Measurements from ENCODE around the gene EDEM3. TPM values are rescaled to one million over a fixed set of nuclear protein-coding genes. Genes with fewer than 3 reads are reported as not detected.
A peak's percentile ranks its signal among the peaks of the same experiment; 100 is the strongest.
"Not testable (repeated sequence)": the region's sequence is repeated elsewhere in the genome, so short reads cannot be mapped to it uniquely, and the experiment has no call there.

The EDEM3 gene
- total and polyA plus RNA-seq, 7 experiments from 2014 or later = 9.3 to 55.9 (median 29.5) TPM

DNA sequence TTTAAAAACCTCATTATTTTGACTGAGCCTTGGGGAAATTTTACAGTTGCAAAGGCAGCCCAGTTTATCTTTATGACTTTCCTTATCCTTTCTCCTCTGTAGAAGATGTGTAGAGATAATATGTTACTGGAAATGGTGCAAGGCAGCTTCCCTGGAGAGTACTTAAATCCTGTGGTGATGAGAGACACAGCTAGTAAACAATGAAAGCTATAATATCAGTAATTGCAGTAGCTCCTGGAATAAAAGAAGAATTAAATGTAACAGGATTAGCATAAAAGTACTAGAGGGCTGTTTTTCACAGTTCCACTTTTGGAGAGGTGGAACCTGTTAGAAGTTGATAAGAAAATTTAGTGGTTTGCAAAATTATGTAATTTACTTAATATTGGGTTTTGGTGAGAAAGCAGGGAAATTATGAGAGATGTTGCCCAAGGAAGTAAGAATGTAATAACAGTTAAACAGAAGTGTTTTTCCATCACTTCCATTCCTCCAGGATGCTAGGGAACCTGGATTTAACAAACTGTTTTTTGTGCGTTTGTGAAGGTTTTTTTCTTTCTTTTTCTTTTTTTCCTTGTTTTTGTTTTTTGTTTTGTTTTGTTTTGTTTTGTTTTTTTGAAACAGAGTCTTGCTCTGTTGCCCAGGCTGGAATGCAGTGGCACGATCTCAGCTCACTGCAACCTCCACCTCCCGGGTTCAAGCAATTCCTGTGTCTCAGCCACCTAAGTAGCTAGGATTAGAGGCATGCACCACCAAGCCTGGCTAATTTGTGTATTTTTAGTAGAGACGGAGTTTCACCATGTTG is 15.7 kb upstream of the EDEM3 start:
- Histone ChIP-seq H3K36me3 (ENCODE audit: control insufficient read depth in 2 of 3, insufficient read depth in 3 of 3, low read length in 3 of 3) (no peaks in the 10 kb centered on the region), H3K27me3 (ENCODE audit: control insufficient read depth in 2 of 2, insufficient read depth in 2 of 2, low read length in 2 of 2) (no peaks in the 10 kb centered on the region), H3K4me3 (ENCODE audit: low read length) (no peak overlapping the region), H3K27ac (ENCODE audit: low read depth, low read length) (no peak overlapping the region), H3K9me3 (ENCODE audit: control insufficient read depth in 2 of 3, low read length in 3 of 3) (no peaks in the 10 kb centered on the region), H3K4me1 (ENCODE audit: control insufficient read depth in 2 of 2, insufficient read depth in 2 of 2, low read length in 2 of 2) (no peaks in the 10 kb centered on the region)
- no peaks in the 10 kb centered on the region for H3K36me3 Mint-ChIP-seq
- ChIA-PET CTCF (no interaction called here), POLR2A (no interaction called here)
- DNase-seq = no peak
- intact Hi-C loops (cut with micrococcal nuclease) = no loop called here
- no peak overlapping the region for H3K27ac Mint-ChIP-seq
- H3K27me3 Mint-ChIP-seq = peaks cover 0 to 9% (median 0%) of the 10 kb centered on the region in 5 donors
- no peak for ATAC-seq
- no peaks in the 10 kb centered on the region for H3K9me3 Mint-ChIP-seq
- no peak overlapping the region for H3K4me3 Mint-ChIP-seq
- H3K4me1 Mint-ChIP-seq = no peaks in the 10 kb centered on the region

DNA sequence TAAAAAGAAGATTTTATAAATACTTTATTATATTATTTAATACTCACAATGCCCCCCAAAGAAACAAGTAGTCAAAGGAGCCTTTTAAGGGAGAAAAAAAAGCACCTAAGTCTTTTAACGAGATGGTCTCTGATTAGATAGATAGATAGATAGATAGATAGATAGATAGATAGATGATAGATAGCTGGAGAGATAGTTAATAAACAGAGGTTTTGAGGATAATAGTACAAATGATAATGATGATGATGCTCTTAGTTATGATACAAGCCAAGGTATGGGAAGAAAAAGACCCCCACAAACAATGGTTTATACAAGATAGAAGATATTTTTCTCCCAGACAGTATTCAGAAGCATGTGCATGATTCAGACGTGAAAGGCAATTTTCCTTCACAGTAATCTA is 14.6 kb upstream of the EDEM3 start:
- DNase-seq = no peak
- Histone ChIP-seq H3K27me3 (ENCODE audit: control insufficient read depth in 2 of 2, insufficient read depth in 2 of 2, low read length in 2 of 2) (no peaks in the 10 kb centered on the region), H3K4me3 (ENCODE audit: low read length) (no peak overlapping the region), H3K4me1 (ENCODE audit: control insufficient read depth in 2 of 2, insufficient read depth in 2 of 2, low read length in 2 of 2) (no peaks in the 10 kb centered on the region), H3K36me3 (ENCODE audit: control insufficient read depth in 2 of 3, insufficient read depth in 3 of 3, low read length in 3 of 3) (no peaks in the 10 kb centered on the region), H3K9me3 (ENCODE audit: control insufficient read depth in 2 of 3, low read length in 3 of 3) (no peaks in the 10 kb centered on the region), H3K27ac (ENCODE audit: low read depth, low read length) (no peak overlapping the region)
- H3K9me3 Mint-ChIP-seq = no peaks in the 10 kb centered on the region
- POLR2A ChIA-PET = no interaction called here
- peaks cover 0 to 9% (median 0%) of the 10 kb centered on the region in 5 donors for H3K27me3 Mint-ChIP-seq
- no peak for ATAC-seq
- intact Hi-C loops (cut with micrococcal nuclease) = no loop called here
- no peak overlapping the region for H3K27ac Mint-ChIP-seq
- CTCF ChIA-PET = no interaction called here
- no peaks in the 10 kb centered on the region for H3K4me1 Mint-ChIP-seq
- H3K4me3 Mint-ChIP-seq = no peak overlapping the region
- no peaks in the 10 kb centered on the region for H3K36me3 Mint-ChIP-seq

DNA sequence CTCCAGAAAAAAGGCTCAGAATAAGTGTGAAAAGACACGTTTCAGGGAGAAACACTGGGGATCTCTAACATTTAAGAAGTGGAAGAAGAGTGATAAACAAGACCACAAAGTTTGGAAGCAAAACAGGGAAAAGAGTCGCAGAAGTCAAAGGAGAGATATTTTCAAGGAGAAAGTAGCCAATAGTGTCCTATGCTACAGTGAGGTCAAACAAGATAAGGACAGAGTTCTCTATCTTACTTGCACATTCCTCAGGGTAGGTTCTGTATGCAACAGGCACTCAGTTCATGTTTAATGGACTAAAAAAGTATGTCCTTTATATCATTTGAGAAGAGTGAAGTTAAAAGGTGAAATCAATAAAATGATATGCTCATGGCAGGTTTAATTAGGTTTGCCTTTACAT is 13.8 kb upstream of the EDEM3 start:
- DNase-seq = no peak
- ChIA-PET CTCF (no interaction called here), POLR2A (no interaction called here)
- no peaks in the 10 kb centered on the region for H3K9me3 ChIP-seq (ENCODE audit: control insufficient read depth in 2 of 3, low read length in 3 of 3)
- Mint-ChIP-seq H3K36me3 (peaks cover 0 to 4% (median 0%) of the 10 kb centered on the region in 5 donors), H3K27me3 (peaks cover 0 to 9% (median 0%) of the 10 kb centered on the region in 5 donors), H3K4me1 (no peaks in the 10 kb centered on the region), H3K4me3 (no peak overlapping the region), H3K9me3 (peaks cover 0 to 5% (median 0%) of the 10 kb centered on the region in 11 donors), H3K27ac (peak overlapping the region in 1 of 9 donors; percentile 75)
- no peaks in the 10 kb centered on the region for H3K27me3 ChIP-seq (ENCODE audit: control insufficient read depth in 2 of 2, insufficient read depth in 2 of 2, low read length in 2 of 2)
- H3K27ac ChIP-seq (ENCODE audit: low read depth, low read length) = no peak overlapping the region
- no peak for ATAC-seq
- H3K4me3 ChIP-seq (ENCODE audit: low read length) = no peak overlapping the region
- H3K36me3 ChIP-seq (ENCODE audit: control insufficient read depth in 2 of 3, insufficient read depth in 3 of 3, low read length in 3 of 3) = no peaks in the 10 kb centered on the region
- intact Hi-C loops (cut with micrococcal nuclease) = no loop called here
- no peaks in the 10 kb centered on the region for H3K4me1 ChIP-seq (ENCODE audit: control insufficient read depth in 2 of 2, insufficient read depth in 2 of 2, low read length in 2 of 2)

DNA sequence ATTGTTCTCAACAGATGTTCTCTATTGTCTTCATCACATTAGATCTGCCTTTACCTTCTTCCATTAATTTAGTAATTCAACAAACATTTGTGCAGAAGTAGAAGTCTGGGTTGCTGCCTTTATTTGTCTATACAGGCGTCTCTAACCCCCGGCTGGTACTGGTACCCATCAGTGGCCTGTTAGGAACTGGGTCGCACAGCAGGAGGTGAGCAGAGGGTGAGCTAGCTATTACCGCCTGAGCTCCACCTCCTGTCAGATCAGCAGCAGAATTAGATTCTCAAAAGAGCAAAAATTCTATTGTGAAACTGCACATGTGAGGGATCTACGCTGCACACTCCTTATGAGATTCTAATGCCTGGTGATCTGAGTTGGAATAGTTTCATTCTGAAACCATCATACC is 12.9 kb upstream of the EDEM3 start:
- ChIA-PET POLR2A (no interaction called here), CTCF (no interaction called here)
- Histone ChIP-seq H3K27ac (ENCODE audit: low read depth, low read length) (no peak overlapping the region), H3K4me1 (ENCODE audit: control insufficient read depth in 2 of 2, insufficient read depth in 2 of 2, low read length in 2 of 2) (no peaks in the 10 kb centered on the region), H3K36me3 (ENCODE audit: control insufficient read depth in 2 of 3, insufficient read depth in 3 of 3, low read length in 3 of 3) (no peaks in the 10 kb centered on the region), H3K4me3 (ENCODE audit: low read length) (no peak overlapping the region), H3K9me3 (ENCODE audit: control insufficient read depth in 2 of 3, low read length in 3 of 3) (no peaks in the 10 kb centered on the region), H3K27me3 (ENCODE audit: control insufficient read depth in 2 of 2, insufficient read depth in 2 of 2, low read length in 2 of 2) (no peaks in the 10 kb centered on the region)
- peaks cover 0 to 13% (median 3%) of the 10 kb centered on the region in 5 donors for H3K27me3 Mint-ChIP-seq
- intact Hi-C loops (cut with micrococcal nuclease) = no loop called here
- ATAC-seq (no peak), DNase-seq (no peak)
- H3K4me3 Mint-ChIP-seq = no peak overlapping the region
- H3K4me1 Mint-ChIP-seq = no peaks in the 10 kb centered on the region
- no peak overlapping the region for H3K27ac Mint-ChIP-seq
- peaks cover 0 to 7% (median 2%) of the 10 kb centered on the region in 11 donors for H3K9me3 Mint-ChIP-seq
- peaks cover 0 to 4% (median 0%) of the 10 kb centered on the region in 5 donors for H3K36me3 Mint-ChIP-seq

DNA sequence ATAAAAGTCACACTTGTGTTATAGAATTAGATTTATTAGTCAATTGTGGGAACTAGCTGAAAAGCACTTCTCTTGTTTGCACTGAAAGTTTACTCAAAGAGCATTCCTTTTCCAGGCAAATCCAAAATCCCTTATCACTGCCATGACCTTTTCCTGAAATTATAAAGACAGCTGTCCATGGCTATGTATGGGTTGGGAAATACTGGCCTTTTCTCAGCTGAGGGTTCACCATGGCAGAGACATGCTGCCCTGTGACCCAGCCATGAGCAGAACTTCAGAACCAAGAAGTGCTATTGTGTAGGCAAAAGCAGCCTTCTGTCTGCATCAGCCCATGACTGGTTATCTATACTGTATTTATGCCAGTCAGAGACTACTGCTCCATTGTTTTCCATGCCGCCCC is 9.8 kb upstream of the EDEM3 start:
- ChIA-PET CTCF (no interaction called here), POLR2A (no interaction called here)

DNA sequence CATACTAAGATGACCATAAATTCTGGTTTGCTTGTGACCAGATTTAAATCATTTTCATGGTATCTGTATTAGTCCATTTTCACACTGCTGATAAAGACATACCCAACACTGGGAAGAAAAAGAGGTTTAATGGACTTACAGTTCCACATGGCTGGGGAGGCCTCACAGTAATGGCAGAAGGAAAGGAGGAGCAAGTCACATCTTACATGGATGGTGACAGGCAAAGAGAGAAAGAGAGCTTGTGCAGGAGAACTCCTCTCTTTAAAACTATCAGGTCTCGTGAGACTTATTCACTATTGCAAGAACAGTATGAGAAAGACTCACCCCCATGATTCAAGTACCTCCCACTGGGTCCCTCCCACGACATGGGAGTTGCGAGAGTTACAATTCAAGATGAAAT is 8.9 kb upstream of the EDEM3 start:
- H3K4me1 Mint-ChIP-seq; POLR2A ChIA-PET; H3K9me3 Mint-ChIP-seq; H3K4me1 ChIP-seq (ENCODE audit: control insufficient read depth in 2 of 2, insufficient read depth in 2 of 2, low read length in 2 of 2); H3K4me3 Mint-ChIP-seq; H3K4me3 ChIP-seq (ENCODE audit: low read length); H3K27ac Mint-ChIP-seq; H3K36me3 Mint-ChIP-seq; H3K27me3 ChIP-seq (ENCODE audit: control insufficient read depth in 2 of 2, insufficient read depth in 2 of 2, low read length in 2 of 2); H3K36me3 ChIP-seq (ENCODE audit: control insufficient read depth in 2 of 3, insufficient read depth in 3 of 3, low read length in 3 of 3); H3K9me3 ChIP-seq (ENCODE audit: control insufficient read depth in 2 of 3, low read length in 3 of 3); DNase-seq; CTCF ChIA-PET; ATAC-seq; H3K27ac ChIP-seq (ENCODE audit: low read depth, low read length); intact Hi-C loops (cut with micrococcal nuclease): not testable (repeated sequence)
- H3K27me3 Mint-ChIP-seq = peaks cover 0 to 12% (median 3%) of the 10 kb centered on the region in 5 donors

More for the DNA sequence above, 9.8 kb upstream of the EDEM3 start:
- H3K27ac Mint-ChIP-seq = no peak overlapping the region
- no peak overlapping the region for H3K4me3 Mint-ChIP-seq
- peaks cover 0 to 7% (median 2%) of the 10 kb centered on the region in 11 donors for H3K9me3 Mint-ChIP-seq
- peaks cover 0 to 14% (median 6%) of the 10 kb centered on the region in 5 donors for H3K27me3 Mint-ChIP-seq
- H3K27ac ChIP-seq (ENCODE audit: low read depth, low read length) = no peak overlapping the region
- H3K4me3 ChIP-seq (ENCODE audit: low read length) = no peak overlapping the region
- H3K4me1 ChIP-seq (ENCODE audit: control insufficient read depth in 2 of 2, insufficient read depth in 2 of 2, low read length in 2 of 2) = no peaks in the 10 kb centered on the region
- ATAC-seq = no peak
- intact Hi-C loops (cut with micrococcal nuclease) = no loop called here
- H3K27me3 ChIP-seq (ENCODE audit: control insufficient read depth in 2 of 2, insufficient read depth in 2 of 2, low read length in 2 of 2) = no peaks in the 10 kb centered on the region
- H3K36me3 ChIP-seq (ENCODE audit: control insufficient read depth in 2 of 3, insufficient read depth in 3 of 3, low read length in 3 of 3) = no peaks in the 10 kb centered on the region
- H3K36me3 Mint-ChIP-seq = peaks cover 0 to 4% (median 0%) of the 10 kb centered on the region in 5 donors
- DNase-seq = no peak
- peaks cover 0 to 2% (median 0%) of the 10 kb centered on the region in 7 donors for H3K4me1 Mint-ChIP-seq
- no peaks in the 10 kb centered on the region for H3K9me3 ChIP-seq (ENCODE audit: control insufficient read depth in 2 of 3, low read length in 3 of 3)

DNA sequence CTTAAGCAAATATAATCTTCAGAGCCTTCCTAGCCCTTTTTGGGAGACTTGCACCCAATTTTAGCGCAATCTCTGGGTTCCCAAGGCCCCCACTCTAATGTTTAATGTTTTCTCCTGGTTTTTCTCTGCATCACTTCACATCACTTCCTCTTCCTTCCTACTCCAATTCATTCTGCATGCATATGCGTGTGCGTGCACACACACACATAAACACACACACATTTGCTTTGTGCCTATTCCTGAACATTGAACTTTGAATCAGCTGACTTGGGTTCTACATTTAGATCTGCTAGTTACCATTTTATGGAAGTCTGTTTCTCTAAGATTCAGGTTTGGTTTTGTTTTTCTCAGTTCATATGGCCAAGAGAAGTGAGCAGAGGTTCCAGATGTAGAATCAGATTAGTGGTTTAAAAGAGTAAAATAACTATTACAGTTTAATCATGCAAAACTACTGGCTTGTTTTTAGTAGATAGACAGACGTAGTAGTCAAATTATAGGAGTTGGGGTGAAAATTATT is 7.4 kb upstream of the EDEM3 start:
- Histone ChIP-seq H3K4me3 (ENCODE audit: low read length) (no peak overlapping the region), H3K27me3 (ENCODE audit: control insufficient read depth in 2 of 2, insufficient read depth in 2 of 2, low read length in 2 of 2) (no peaks in the 10 kb centered on the region), H3K4me1 (ENCODE audit: control insufficient read depth in 2 of 2, insufficient read depth in 2 of 2, low read length in 2 of 2) (no peaks in the 10 kb centered on the region), H3K36me3 (ENCODE audit: control insufficient read depth in 2 of 3, insufficient read depth in 3 of 3, low read length in 3 of 3) (no peaks in the 10 kb centered on the region), H3K9me3 (ENCODE audit: control insufficient read depth in 2 of 3, low read length in 3 of 3) (no peaks in the 10 kb centered on the region), H3K27ac (ENCODE audit: low read depth, low read length) (no peak overlapping the region)
- CTCF ChIA-PET = no interaction called here
- Mint-ChIP-seq H3K9me3 (peaks cover 0 to 7% (median 2%) of the 10 kb centered on the region in 11 donors), H3K27me3 (peaks cover 0 to 18% (median 3%) of the 10 kb centered on the region in 5 donors), H3K4me1 (peaks cover 0 to 2% (median 0%) of the 10 kb centered on the region in 7 donors), H3K36me3 (peaks cover 0 to 4% (median under 1%) of the 10 kb centered on the region in 5 donors), H3K4me3 (no peak overlapping the region), H3K27ac (no peak overlapping the region)
- POLR2A ChIA-PET = no interaction called here
- intact Hi-C loops (cut with micrococcal nuclease) = no loop called here
- DNase-seq (no peak), ATAC-seq (no peak)

Data from naive thymus-derived CD4-positive, alpha-beta T cell (primary cell).